GM12874 (cell line): ENCODE results near the gene NCKAP5.

Experiments
- TF ChIP-seq, protein P1 (sequence below): IDR thresholded peaks from 2 replicates; pipeline ENCODE4 v1.5.1; 2011; ENCODE audit warnings: low read depth, mild to moderate bottlenecking, control low read depth, low read length, moderate library complexity; ENCODE audit not compliant: insufficient read depth

Gene NCKAP5

DNA sequence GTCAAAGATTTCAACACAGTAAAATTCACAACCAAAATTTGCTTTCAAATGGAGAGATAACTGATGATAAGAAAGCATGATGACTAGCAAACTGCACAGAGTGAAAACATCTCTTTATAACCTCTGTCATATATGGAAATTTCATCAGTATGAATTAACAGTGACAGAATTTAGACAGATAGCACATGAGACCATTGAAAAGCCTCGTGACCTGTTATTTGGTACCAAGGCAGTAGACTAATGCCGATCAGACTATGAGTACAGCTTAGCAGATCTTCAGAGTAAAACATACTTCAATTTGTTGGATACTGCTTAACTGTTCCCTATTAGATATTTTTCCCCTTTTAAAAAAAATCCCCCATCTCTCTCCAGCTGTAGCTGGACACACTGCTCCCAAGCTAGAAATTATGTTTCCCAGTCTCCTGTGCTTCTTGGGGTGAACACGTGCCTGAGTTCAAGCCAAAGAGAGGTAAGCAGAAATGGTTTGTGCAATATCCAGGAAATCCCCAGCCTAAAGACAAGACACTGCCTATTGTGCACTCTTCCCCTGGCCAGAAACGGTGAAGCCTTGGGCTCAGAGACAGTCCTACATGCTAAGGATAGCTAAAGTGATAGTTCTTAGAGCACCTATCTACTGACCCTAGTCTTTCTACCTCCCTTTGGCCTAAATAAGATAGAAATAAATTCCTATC is 256.1 kb downstream of the NCKAP5 start:
- TF ChIP-seq, protein P1, sequence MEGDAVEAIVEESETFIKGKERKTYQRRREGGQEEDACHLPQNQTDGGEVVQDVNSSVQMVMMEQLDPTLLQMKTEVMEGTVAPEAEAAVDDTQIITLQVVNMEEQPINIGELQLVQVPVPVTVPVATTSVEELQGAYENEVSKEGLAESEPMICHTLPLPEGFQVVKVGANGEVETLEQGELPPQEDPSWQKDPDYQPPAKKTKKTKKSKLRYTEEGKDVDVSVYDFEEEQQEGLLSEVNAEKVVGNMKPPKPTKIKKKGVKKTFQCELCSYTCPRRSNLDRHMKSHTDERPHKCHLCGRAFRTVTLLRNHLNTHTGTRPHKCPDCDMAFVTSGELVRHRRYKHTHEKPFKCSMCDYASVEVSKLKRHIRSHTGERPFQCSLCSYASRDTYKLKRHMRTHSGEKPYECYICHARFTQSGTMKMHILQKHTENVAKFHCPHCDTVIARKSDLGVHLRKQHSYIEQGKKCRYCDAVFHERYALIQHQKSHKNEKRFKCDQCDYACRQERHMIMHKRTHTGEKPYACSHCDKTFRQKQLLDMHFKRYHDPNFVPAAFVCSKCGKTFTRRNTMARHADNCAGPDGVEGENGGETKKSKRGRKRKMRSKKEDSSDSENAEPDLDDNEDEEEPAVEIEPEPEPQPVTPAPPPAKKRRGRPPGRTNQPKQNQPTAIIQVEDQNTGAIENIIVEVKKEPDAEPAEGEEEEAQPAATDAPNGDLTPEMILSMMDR: no peak

DNA sequence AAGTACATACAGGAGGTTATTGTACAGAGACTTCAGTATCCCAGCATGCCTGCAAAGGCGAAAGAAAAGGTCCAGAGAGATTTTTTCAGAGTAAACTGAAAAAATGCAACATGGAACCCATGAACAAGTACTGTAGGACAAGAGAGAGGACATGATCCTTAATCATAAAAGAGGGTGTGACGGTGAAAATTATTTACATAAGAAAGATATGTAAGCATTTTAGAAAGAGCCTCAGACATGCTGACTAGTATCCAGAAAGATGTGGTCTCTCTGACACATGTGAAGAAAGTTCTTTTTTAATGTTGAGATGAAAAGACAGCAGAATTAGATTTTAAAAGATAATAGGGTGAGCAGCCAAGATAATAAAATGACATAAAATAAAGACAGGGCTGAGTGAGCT is 262.0 kb downstream of the NCKAP5 start:
- TF ChIP-seq, protein P1: no peak

DNA sequence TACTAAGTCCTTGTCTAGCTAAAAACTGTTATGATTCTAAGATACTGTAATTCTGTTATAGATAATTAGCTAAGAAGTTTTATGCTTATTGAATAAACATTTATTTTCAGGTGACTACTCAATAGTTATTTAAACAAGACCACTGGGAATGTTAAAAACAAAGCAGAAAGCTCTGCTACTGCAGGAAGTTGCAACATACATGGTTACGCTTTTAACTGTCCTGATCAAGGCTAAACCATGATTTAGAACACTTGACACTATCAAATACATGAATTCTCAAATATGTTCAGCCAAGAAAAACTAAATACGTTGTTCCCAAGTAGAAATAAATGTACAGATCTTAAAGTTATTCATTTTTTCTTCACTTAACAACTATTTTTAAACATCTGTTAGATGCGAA is 263.9 kb downstream of the NCKAP5 start:
- TF ChIP-seq, protein P1: no peak

DNA sequence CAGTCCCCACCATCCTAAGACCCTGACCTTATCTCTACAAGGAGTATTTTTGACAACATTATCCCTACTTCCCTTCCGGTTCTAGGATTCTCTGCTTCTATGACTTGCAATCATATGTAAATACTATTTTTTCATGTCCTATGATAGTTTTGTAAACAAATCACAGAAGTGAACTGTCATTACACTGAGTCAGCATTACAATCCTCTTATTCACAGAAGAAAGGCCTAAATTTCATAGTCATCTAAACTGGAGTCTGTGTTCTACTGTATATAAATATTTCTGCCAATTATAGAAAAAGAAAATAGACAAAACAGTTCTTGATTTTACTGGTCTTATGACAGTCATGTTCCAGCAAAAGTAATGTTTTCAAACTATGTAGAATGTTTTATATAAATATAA is 265.1 kb downstream of the NCKAP5 start:
- TF ChIP-seq, protein P1: no peak

DNA sequence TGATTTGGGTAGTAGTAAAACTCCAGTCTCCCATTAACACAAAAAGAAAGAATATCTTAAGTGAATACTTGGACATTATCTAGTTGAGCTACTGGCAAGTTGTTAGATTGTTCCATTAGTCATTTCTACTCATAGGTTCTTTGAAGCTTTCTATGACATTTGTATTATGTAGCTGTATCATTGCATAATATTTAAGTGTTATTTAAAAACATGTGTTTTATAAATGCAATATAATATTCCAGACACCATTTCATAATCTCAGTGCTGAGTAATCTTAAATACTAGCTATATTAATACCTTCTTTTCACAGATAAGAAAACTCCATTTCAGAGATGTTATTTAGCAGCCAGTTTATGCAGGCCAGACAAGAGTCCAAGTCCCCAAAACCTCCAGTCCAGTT is 271.9 kb downstream of the NCKAP5 start:
- TF ChIP-seq, protein P1: no peak

DNA sequence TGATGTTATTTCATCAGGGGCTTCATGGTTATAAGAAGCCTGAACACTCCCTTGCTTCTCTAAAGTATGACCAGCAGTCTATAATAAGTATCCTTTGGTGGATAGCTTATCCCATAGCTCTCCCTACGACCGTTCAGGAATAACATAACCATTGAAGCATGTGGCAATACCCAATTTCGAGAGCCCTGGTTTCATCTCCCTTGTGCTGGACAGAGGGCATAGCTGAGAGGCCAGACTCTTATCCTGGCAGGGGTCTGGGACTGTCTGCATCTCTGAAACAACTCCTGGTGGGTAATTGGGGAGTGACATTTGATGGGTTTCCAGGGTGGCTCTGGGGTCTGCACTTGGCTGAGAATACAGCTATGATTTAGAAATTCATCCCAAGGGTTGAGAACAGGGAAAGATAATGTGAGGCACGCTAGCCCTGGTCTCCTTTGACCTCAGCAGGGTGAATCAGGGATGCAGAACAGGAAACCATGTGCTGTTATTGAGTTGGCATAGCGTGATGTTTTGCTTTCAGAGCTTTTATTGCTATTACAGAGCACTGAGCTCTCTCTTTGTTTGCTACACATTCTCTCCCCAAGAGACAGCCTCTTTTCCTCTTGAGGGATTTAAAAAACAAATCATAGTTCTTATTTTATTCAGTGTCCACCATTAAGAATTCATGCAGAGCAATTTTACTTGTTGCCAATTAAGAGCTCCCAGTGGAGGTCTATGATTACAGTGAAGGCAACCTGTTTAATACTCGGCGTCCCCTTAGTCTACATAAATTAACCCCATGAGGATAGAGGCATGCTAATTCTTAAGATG is 274.5 kb downstream of the NCKAP5 start:
- TF ChIP-seq, protein P1: no peak

GRCh38 chr2:133292259-133292658 is 276.0 kb downstream of the NCKAP5 start:
- TF ChIP-seq, protein P1: no peak
